Measurements from ENCODE around the gene SLC7A14.
A peak's percentile ranks its signal among the peaks of the same experiment; 100 is the strongest.

The SLC7A14 gene

DNA sequence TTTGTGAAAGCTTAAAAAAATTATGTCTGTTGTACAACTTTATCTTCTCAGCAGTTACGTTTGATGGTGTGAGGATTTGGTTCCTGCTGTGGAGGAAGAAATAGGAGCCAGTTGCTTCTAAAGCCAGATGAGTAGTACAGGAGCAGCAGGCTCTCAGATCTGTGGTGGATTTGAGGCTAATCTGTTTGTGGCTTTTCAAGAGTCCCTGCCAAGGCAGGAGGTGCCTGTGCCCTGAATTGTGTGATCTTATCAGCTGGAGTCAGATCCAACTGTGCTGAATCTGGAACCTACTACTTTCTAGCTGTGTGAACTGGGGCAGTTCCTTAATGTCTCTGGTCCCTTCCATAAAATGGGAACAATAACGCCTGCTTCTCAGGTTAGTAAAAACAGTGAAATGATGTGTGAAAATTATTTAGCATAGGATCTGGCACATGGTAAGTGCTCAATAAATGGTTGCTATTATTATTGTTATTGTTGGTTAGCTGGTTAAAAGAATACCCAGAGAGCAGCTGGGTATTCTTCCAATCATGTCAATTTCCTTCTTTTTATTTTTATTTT, 159.6 kb downstream of the SLC7A14 start:
- no peak for DNase-seq (ENCODE audit: low read depth)

DNA sequence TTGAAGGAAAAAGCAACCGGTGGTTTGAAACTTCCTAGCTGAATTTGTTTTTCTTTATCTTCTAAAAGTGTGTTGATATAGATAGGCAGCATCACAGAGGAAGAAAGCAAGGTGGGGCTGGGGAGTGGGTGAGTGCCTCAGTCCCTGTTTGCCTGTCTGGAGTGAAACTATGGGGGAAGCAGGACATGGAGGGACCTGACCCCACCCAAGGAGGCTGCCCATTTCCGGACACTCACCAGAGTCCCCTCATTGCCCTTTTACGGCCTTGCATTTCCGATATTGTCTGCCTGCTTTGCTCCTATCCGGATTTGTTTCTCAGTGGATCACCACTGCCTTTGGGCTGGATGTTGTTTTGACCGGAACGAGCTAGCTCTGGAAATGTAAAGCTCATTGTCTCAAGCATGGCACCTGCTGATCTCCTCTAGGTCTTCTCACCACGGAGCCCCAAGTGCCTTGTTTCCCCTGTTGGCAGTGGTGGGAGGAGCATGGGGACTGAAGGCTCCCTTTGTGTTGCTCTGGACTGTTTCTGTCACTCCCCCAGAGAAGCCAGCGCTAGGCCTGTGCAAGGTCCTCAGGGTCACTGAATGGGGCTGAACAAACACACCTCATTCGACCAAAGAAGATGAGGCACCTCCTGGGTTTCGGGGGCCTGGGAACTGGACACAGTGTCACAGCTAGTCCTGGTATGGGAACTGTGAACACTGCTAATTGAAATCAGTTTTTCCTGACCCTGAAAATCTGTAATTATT, 160.2 kb downstream of the SLC7A14 start:
- DNase-seq (ENCODE audit: low read depth): no peak

DNA sequence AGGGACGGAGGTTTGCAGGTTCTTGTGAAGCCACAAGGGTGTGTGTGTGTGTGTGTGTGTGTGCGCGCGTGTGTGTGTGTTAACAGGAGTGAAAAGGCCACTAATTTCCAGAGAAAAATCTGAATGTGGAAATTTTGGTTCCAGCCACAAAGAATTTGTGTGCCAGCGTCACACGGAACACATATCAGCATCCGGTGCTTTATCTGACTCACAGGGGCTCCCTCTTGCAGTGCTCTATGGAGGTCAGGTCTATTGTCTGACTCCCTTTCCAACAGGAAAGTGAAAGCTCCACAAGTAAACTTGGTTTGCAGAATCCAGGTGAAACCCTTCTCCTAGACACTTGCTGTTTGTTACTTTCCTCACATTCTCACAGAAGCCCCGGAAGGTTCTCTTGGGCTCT, 161.0 kb downstream of the SLC7A14 start:
- no peak for DNase-seq (ENCODE audit: low read depth)

DNA sequence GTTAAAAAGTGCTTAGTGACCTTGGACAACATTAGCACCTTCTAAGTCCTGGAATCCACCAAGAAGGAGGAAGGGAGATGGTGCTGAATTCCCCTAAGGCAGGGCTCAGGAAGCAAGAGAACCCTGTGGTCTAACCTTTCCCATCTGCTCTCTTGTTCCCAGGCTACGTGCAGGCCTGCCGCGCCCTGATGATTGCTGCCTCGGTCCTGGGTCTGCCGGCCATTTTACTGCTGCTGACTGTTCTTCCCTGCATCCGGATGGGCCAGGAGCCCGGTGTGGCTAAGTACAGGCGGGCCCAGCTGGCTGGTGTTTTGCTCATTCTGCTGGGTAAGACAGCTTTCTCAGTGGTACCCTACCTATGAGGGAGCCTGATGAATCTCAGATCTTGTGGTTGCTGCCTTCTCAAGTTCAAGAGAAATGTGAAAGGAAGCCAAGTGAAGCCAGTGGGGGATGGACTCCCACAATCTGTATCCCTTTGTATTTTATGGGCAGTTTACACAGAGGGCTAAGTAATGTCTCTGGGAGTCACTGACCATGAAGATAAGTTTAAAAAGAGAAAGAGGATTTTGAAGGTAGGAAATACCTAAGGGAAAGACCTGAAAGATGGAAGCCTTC, 162.8 kb downstream of the SLC7A14 start:
- DNase-seq (ENCODE audit: low read depth): no peak

DNA sequence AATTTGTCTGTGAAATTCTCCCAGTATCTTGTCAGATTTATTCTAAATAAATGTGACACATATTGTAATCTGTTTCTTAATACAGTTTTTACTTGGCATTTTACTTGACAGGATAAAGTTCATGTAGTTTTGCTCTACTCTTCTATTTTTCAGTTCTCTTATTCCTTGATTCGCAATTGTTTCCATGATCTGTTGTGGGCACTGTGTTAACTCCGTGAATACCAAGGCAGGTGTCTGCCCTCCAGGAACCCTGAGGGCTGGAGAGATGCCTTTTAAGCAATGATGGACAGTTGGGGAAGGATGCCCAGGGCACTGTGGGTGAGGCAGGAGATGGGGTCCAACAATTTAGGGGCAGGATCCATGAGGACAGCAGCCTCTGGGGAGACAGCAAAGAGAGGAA, 164.1 kb downstream of the SLC7A14 start:
- DNase-seq (ENCODE audit: low read depth): no peak

DNA sequence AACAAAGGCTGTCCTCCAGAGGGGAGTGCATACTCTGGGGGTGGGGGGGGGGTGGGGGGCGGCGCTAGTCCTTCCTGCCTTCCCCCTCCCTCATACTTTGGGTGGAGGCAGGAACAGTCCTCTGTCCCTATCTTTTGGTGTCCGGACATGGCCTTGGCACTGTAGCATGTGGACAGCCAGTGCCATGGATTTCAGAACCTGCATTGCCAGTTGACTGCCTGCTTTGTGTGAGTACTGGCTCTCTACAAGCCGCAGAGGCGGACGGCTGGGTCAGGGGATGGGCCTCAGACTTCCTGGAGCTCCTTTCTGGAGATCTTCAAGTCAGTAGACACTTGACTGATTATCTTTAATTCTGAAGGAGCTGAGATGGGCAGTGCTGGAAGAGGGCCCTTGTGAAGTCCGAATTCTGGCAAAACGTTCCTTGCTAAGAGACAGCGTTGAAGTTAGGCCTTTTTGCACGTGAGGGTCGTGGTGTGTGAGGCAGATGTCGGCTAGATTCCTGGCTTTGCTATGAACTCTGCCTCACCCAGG, 164.7 kb downstream of the SLC7A14 start:
- no peak for DNase-seq (ENCODE audit: low read depth)

DNA sequence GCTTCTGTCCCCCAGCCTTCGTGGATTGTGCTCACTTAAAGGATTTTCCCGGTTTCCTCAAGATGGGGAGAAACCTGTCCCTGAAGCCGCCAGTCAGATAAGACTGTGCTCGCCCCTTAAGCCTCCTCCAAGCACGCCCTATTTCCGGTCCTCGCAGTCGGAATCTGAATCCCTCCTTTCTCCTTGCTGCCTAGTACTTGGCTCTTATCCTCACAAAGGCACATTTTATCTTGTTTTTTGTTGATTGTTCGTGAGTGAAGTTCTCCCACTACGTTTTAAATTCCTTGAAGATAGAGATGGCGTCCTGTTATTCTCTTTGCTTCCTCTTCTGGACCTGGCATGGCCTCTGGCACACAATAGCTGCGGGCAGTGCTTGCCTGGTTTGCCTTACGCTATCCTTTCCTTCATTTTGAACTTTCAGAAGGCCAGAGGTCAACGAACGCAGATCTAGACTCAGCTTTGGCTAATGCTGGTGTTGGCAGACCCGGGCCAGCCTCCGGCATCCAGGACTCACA, 165.5 kb downstream of the SLC7A14 start:
- no peak for DNase-seq (ENCODE audit: low read depth)

DNA sequence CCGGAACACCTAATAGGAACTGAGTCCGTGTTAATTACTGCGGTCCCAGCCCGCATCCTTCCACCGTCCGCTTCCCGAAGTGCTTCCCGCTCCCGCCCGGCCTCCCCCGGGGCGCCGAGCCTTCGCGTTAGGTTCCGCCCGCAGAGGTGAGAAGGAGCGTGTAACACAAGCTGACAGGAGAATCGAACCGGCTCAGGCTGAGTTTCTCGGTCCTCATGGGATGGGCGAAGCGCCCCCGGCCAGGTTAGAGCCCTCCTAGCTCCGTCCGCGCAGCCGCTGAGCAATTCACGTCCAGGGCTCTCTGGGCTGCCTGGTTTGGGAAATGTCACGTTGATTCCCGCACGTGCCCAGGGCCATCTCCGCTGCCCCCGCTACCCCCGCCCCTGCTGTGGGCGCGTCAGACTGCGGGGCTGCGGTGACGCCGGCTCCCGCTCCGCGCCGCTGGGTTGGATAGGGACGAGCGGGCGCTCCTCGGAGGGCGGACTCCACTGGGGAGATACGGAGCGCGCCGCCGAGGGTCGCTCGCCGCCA, 166.3 kb downstream of the SLC7A14 start:
- DNase-seq (ENCODE audit: low read depth): no peak

DNA sequence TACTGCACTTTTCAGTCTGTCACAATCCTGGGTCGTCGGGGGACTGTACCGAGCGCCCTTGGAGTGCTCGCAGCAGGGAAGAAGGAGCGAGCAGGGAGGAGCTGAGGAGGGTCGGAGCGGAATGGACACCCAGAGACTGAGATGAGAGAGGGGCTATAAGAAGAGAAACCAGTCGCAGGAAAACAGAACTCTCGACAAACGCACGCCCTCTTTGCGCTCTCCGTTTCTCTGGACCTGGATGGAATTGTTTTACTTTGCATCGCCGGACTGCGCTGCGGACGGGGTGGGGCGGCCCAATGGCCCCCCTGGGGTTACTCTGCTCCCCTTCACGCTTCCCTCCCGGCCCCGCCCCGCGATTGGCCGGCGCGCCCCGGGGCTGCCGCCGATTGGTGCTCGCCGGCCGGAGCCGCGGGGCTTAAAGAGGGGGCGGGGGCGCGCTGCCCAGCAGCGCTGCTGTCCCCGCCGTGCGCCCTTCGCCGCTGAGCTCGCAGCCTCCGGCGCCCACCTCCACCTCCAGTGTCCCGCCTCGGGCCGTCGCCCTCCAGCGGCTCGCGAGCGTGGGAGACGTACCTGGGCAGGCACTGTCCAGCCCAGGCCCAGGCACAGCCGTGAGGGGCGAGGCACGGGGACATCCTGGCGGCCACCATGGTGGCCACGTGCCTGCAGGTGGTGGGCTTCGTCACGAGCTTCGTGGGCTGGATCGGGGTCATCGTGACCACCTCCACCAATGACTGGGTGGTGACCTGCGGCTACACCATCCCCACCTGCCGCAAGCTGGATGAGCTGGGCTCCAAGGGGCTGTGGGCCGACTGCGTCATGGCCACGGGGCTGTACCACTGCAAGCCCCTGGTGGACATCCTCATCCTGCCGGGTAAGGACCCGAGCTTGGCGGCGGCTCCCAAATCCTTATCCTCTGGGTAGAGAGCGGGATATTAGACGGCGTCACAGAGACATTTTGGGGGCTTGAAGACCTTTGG, 167.2 kb downstream of the SLC7A14 start, which contains the start of gene CLDN11:
CLDN11 (plus strand) TSS at position 447 of the 977 bp plus-strand sequence; CDS start at position 646, 199 bp downstream.
- no peak for DNase-seq (ENCODE audit: low read depth)

DNA sequence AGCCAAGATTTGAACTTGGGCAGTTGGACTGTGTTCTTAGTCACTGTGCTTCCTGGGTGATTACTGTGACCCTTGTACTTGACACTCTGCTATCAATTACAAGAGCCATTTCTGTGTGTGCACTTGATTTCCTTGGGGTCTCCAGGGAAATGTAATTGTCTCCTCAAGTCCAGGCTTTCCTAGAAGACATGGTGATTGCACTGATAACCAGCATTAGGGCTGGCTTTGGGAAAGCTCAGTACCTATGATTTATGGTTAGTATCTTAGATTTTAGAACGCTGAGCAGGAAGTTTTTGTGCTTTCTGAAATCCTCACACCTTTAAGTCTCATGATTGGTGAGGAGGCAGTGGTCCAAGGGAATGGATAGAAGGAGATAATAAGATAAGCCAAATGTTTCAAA, 168.8 kb downstream of the SLC7A14 start:
- no peak for DNase-seq (ENCODE audit: low read depth)

DNA sequence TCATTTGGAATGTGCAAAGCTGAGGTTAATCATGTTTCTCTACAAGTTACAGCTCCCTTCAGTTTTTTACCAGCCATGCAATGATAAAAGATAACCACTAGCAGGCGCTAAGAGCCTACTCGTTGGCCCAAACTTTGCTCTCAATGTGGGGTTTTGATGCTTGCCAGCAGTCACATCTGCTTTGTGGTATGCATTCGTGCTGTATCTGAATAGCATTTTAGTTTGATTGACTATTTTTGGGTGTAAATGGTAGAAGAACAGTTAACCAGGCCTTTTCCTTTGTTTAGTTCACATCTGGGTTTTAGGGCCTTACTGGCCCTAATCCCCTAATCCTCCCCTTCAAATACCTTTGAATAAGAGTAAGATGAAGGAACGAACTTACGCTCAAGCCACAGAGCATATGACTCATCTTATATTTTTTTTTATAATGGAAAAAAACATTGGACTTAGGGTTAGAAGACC, 171.6 kb downstream of the SLC7A14 start:
- DNase-seq (ENCODE audit: low read depth): peak; percentile 96

DNA sequence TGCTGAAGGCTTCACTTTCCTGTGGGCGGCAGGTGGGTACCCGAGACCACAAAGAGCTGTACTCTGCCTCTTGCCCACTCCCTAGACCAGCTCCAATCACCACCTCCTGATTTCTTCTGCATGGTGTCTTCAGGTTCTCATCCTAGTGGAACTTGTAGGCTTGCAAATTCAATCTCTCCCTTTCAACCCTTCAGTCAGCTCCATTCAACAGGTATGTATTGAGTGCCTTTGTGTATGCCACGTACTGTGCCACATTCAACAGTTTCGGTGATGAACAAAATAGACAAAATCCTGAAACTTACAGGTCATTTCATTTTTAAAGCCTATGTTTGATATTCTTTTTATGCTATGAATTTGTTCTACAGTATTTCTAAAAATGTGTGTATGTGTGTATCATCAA, 172.6 kb downstream of the SLC7A14 start:
- DNase-seq (ENCODE audit: low read depth): no peak

DNA sequence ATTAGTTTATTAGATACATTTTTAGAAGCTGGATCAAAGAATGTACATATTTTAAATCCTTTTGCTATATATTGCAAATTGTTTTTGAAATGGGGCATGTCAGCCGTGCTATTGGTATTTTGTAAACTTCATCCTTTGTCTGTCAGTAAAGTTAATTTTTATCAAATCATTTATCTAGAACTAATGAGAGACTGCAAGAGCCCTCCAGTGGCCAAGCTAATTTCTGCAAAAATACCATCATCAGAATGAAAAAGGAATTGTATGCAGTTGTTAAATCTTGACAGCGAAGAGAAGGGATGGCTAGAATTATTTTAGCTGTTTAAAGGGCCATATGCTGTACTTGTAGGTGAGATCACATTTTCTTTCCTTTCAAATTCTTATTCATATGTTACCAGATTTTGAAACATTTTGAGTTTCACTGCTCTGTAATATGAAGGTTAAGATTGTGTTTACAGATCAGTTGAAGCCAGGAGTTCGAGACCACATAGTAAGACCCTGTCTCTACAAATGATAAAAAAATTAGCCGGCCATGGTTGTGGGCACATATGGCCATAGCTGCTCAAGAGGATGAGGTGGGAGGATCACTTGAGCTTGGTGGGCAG, 175.3 kb downstream of the SLC7A14 start:
- no peak for DNase-seq (ENCODE audit: low read depth)
